GM10248 (cell line): Measurements from ENCODE around the gene HDGFL2.

ENCODE experiments used
- CTCF ChIA-PET: fragments of 300-600 bp; sonication (Branson Sonifier 250); formaldehyde crosslinking; extraction: SDS; loops from one replicate; lab custom pipeline; 2021; ENCODE audit warnings: antibody characterized with exemption; lab: Yijun Ruan, JAX
- POLR2A ChIA-PET: fragments of 350-650 bp; sonication (Branson Sonifier 250); formaldehyde crosslinking; extraction: SDS; loops from one replicate; lab custom pipeline; 2020; ENCODE audit warnings: antibody characterized with exemption; lab: Yijun Ruan, JAX
- DNase-seq: peaks from one replicate; pipeline ENCODE4 v3.0.0; 2012; ENCODE audit errors: extremely low spot score
- CTCF ChIP-seq: IDR thresholded peaks from 2 replicates; pipeline ENCODE4 v1.5.1; 2012; ENCODE audit warnings: mild to moderate bottlenecking, low read depth; ENCODE audit errors: extremely low read depth, missing control alignments, control extremely low read depth

HDGFL2 gene

DNA sequence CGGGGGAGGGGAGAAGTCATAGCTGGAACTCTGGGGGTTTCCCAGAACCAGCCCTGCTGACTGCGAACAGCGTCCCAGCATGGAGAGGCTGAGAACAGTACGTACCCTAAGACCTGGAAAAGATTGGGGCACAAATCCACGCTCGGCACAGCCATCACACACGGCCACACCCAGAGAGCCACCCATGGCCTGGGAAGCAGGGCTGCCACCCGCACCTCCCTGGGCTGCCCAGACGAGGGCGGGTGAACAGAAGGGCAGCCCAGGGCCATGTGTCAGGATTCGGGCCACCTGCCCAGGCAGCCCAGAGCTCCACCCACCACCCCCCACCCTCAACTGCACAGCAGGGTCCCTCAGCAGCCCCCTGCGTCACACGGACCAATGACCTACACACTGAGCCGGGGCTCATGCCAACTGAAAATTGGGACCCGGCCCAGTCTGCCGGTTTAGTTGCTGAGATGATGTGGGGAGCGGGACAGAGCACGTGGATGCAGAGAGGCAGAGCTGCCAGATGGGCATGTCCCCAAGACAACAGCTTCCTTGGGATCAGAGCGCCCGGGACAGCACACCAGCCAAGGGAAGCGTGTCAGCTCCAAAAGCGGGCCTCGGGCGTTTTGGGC lies 23.0 kb upstream of the HDGFL2 start:
- TF ChIP-seq CTCF, result no peak
- ChIA-PET POLR2A (no interaction called here), CTCF (interaction anchor here (1.6 kb wide), 1 partner anchor 12 kb away, joined by 3 read pairs; no protein-coding TSS in a partner anchor)
- no peak for DNase-seq

DNA sequence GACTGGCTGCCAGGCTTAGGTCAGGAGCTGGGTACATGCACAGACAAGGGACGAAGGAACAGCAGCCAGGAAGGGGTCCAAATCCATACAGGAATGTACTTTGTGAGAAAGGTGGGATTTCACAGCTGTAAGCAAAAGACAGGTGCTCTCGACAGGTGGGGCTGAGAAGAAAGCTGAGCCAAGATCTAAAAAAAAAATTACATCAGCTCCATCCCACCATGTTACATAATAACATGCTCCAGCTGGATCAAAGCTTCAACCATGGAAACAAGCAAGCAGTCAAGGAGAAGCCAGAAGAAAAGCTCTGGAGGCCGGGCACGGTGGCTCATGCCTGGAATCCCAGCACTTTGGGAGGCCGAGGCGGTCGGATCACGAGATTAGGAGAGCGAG lies 22.5 kb upstream of the HDGFL2 start:
- no peak for TF ChIP-seq CTCF
- CTCF ChIA-PET, result interaction anchor here (1.6 kb wide), 1 partner anchor 13 kb away, joined by 3 read pairs; no protein-coding TSS in a partner anchor
- DNase-seq, result no peak
- POLR2A ChIA-PET, result interaction anchor here (0.6 kb wide), 1 partner anchor 44 kb away, joined by 3 read pairs; no protein-coding TSS in a partner anchor

GRCh38 chr19:4452230-4452990 lies 19.7 kb upstream of the HDGFL2 start:
- TF ChIP-seq CTCF, result no peak
- CTCF ChIA-PET, result interaction anchor here (2.4 kb wide), 1 partner anchor 52 kb away, joined by 7 read pairs; the partner anchor contains the start of gene SH3GL1
- no peak for DNase-seq
- POLR2A ChIA-PET, result no interaction called here

- TF ChIP-seq CTCF, result no peak
- ChIA-PET CTCF (interaction anchor here (1.0 to 2.4 kb wide), 4 partner anchors 16 to 71 kb away, joined by 3 to 7 read pairs (median 4); partner anchors contain the start of gene SH3GL1), POLR2A (interaction anchor here (0.6 kb wide), 1 partner anchor 619 kb away, joined by 4 read pairs; no protein-coding TSS in a partner anchor)
- no peak for DNase-seq
Measured at GRCh38 chr19:4453232-4454179, 18.6 kb upstream of the HDGFL2 start.

- CTCF ChIA-PET, result interaction anchor here (1.0 to 1.3 kb wide), 3 partner anchors 17 to 69 kb away, joined by 3 to 4 read pairs (median 3); no protein-coding TSS in a partner anchor
- POLR2A ChIA-PET, result interaction anchor here (0.6 kb wide), 1 partner anchor 219 kb away, joined by 3 read pairs; no protein-coding TSS in a partner anchor
- DNase-seq, result no peak
Measured at GRCh38 chr19:4454747-4455718, 17.1 kb upstream of the HDGFL2 start.

More at GRCh38 chr19:4454747-4455718, 17.1 kb upstream of the HDGFL2 start:
- TF ChIP-seq CTCF, result no peak
